Coronary artery (tissue), 2 donors: Measurements from ENCODE around the gene SSBP1.

Experiments
- DNase-seq: peaks from one replicate; pipeline ENCODE4 v3.0.0-alpha.2; 2017; ENCODE audit warnings: low spot score
- H3K27ac ChIP-seq, 2 donors: fragments of 200-600 bp; sonication (generic); one replicate each; pipeline ENCODE4 v1.5.1; 2016 to 2019
- H3K4me3 ChIP-seq: fragments of 200-600 bp; sonication (generic); 2 replicates; pipeline ENCODE4 v1.5.1; 2016; ENCODE audit warnings: mild to moderate bottlenecking, moderate library complexity
- TF ChIP-seq, protein P1 (sequence below): fragments of 200-600 bp; sonication (generic); IDR thresholded peaks from one replicate; pipeline ENCODE4 v1.5.1; 2019; ENCODE audit warnings: antibody characterized with exemption

SSBP1 gene

DNA sequence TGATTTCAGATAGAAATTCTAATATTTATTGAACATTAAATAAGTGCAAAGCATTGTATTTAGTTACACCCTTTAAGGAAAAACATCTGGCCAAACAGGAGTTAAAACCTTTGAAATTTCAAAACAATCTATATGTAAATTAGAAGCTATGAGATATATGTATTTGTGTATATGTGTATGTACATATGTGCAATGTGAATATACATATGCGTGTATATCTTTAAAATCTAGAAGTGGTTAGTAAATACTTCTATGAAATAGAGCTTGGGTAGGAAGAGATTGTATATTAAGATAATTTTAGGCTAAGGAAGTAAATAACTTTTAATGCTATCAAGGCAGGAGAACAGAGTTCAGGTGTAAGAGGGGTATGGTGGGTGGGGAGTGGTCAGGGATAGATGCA is 20.7 kb upstream of the SSBP1 start:
- DNase-seq: no peak
- Histone ChIP-seq H3K27ac (no peak overlapping the region), H3K4me3 (no peak overlapping the region)
- TF ChIP-seq, protein P1, sequence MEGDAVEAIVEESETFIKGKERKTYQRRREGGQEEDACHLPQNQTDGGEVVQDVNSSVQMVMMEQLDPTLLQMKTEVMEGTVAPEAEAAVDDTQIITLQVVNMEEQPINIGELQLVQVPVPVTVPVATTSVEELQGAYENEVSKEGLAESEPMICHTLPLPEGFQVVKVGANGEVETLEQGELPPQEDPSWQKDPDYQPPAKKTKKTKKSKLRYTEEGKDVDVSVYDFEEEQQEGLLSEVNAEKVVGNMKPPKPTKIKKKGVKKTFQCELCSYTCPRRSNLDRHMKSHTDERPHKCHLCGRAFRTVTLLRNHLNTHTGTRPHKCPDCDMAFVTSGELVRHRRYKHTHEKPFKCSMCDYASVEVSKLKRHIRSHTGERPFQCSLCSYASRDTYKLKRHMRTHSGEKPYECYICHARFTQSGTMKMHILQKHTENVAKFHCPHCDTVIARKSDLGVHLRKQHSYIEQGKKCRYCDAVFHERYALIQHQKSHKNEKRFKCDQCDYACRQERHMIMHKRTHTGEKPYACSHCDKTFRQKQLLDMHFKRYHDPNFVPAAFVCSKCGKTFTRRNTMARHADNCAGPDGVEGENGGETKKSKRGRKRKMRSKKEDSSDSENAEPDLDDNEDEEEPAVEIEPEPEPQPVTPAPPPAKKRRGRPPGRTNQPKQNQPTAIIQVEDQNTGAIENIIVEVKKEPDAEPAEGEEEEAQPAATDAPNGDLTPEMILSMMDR: no peak

DNA sequence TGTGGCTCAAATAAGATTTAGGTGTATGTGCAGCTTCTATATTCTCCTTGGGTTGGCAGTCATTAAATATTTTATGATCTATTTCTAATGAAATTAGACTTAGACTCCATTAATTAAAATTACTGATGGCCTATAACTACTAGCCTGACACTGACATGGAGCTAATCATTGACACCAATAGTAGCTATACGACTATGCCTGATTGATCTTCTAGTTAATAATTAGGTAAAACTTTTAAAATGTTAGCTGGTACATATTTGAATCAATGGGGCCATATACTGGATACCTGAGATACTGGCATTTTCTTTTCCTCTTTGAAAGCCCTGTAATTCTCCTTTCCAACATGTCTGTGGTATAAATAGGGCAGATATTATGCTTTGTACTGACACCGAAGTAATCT is 15.6 kb upstream of the SSBP1 start:
- no peak for DNase-seq
- Histone ChIP-seq H3K4me3 (no peak overlapping the region), H3K27ac (no peak overlapping the region)
- TF ChIP-seq, protein P1: no peak

DNA sequence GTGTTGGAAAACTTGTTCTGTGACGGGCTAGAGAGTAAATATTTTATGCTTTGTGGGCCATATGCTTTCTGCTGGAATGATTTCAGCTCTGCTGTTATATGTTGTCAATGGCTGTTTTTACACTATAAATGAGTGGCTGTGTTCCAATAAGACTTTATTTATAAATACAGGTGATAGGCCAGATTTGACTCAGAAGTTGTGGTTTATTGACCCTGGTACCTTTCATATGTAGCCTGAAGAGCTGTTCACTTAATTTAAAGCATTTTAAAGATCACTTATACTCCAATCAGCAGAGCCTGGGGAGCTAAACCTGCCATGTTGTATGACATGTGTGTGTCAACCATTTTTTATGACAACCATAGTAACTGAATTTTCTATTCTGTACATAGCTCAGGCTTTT is 9.1 kb upstream of the SSBP1 start:
- Histone ChIP-seq H3K4me3 (no peak overlapping the region), H3K27ac (no peak overlapping the region)
- no peak for DNase-seq
- TF ChIP-seq, protein P1: no peak

DNA sequence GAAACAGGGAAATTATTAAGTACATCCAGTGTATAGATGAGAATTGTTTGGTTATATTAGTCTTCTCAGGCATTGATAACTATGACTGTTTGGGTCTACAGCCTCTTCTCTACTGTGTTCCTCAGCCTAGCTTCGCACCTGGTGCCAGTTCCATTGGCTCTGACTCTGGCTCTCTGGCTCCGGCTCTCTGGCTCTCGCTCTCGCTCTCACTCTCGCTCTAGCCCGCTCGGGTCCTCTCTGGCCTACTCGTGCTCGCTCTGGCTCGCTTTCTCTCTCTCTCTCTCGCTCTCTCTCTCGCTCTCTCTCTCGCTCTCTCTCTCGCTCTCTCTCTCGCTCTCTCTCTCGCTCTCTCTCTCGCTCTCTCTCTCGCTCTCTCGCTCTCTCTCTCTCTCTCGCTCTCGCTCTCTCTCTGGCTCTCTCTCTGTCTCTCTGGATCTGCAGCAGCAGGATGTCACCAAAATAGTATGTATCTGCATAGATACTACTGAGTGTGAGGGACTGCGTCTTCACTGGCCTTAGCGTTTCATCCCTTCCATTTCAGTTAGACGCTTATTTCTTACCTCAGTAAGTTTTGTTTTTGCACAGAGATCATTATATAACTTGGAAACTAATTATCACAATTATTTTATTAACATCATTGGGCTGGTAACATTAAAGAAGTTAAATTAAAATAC is 6.5 kb upstream of the SSBP1 start:
- TF ChIP-seq, protein P1: peak; percentile 41
- no peak for DNase-seq
- H3K4me3 ChIP-seq: no peak overlapping the region
- H3K27ac ChIP-seq: no peak overlapping the region

DNA sequence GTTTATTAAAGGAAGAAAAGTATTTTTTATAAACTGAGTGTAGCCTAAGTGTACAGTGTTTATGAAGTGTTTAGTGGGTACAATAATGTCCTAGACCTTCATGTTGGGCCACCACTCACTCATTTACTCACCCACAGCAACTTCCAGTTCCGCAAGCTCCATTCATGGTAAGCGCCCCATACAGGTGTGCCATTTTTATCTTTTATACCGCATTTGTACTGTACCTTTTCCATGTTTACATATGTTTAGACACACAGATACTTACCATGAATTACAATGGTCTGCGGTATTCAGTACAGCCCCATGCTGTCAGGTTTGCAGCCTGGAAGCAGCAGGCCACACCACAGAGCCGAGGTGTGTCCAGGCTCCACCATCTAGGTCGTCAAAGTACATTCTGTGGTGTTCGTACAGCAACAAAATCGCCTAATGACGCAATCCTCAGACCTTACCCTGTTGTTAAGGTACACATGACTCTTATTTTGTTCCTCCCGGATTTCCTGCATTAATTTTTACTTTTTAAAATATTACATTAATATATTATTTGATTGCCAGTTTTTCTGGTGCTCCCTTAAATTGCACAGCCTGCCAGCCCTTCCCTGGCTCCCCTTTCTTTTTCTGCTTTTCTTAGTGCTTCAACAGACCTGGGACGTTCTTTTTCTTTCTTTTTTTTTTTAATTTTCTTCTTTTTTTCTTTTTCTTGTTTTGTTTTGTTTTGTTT is 881 bp upstream of the SSBP1 start:
- Histone ChIP-seq H3K4me3 (peak overlapping the region; percentile 88), H3K27ac (peak overlapping the region; percentile 80 to 84)
- no peak for DNase-seq
- TF ChIP-seq, protein P1: no peak

DNA sequence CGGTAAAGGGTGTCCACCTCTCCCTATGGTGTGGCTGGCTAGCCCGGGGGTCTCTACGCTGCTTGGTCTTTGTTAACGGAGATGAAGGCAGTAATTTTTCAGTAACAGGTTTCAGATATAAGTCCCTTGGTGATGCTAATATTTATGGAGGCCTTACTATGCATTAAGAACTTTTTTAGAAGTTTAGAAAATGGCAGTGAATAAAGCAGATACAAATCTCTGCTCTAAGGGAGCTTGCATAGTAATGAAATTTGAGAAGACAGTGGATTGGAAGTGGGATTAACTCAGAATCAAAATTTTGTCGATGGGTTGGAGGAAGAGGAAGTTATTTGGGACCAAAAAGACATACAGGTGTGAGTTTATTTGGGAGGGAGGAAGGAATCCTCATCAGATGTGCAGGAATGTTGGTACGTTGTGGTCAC is 445 bp downstream of the SSBP1 start:
- DNase-seq: no peak
- TF ChIP-seq, protein P1: no peak
- H3K27ac ChIP-seq: peak overlapping the region; percentile 80 to 84
- H3K4me3 ChIP-seq: peak overlapping the region; percentile 88

DNA sequence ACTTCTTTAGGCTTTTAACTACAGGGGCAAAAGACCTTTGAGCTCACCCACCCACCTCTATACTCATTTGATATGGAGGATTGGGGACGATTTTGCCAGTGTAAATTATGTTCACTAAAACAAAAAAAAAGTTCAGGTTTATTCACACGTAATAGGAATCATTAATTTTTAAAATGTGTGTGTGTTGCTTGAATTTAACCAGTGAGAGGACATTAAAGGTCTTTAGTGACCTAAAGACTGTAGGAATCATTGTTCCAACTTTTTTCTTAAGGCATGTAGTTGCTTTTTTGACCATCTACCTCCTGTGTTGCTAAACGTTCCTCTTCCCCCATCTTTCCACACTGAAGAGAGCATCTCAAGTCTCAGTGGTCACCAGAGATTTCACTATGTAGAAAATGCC is 1.1 kb downstream of the SSBP1 start:
- Histone ChIP-seq H3K4me3 (peak overlapping the region; percentile 88), H3K27ac (no peak overlapping the region)
- DNase-seq: no peak
- TF ChIP-seq, protein P1: no peak
